HL-60/S4 treated with phorbol 12-myristate 13-acetate at 8.2 ng/mL for 4 days and 3 days (cell line): ENCODE data around the gene KCTD12.

Experiments used
- in situ Hi-C: fragments of 300-500 bp; cut with MboI; formaldehyde crosslinking; loops from 2 replicates; pipeline ENCODE4 v1.15.0; 2022; ENCODE audit warnings: low sequenced_read_pairs

Gene KCTD12

DNA sequence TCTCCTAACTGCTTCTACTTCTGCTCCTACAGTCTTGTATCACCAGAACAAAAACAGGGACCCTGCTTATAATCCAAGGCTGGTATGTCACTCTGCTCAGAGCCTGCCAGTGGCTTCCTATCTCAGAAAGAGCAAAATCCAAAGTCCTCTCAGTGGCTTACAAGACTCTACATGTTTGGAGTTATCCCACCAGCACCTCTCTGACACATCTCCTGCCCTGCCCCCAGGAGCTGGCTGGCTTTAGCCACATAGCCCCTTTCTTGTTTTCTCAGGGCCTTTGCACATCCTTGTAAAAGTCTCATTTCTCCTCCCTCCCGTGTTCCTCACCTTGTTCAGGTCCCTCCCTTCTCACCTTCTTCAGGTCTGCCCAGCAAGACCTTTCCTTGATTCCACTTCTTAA is 2.2 kb upstream of the KCTD12 start:
- in situ Hi-C loops = no loop called here

DNA sequence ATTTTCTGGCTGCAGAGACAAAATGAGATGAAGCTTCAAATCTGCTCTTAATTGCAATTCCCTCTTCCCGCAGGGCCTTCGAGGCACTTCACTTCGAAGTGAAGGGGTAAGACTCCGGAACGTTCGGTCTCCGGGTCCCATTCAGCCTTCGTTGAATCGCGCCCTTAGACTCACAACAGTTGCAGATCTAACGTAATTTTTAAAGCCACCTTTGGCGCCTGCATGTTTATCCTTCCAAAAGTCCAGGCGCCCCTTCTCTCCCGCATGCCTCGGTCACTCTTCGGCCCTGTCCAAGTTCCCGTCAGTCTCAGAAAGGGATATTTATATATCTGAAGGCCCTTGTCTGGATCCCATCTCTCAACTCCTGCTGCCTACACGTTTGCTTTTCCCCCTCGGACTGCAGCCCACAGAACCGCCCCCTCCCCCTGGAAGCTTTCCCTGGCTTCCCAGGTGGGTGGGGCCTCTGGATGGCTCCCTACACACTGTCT is 915 bp upstream of the KCTD12 start:
- in situ Hi-C loops = no loop called here

DNA sequence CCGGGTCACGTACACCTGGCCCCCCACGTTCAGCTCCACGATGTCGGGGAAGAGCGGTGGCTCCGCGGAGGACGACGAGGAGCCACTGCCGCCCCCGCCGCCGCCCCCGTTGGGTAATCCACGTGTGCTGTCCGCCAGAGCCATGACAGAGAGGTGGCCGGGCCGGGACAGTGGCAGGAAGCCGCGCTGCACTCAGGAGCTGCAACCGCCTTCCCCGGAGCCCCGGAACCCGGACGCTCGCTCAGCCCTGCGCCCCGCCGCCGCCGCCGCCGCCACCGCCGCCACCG is 257 bp downstream of the KCTD12 start:
- in situ Hi-C loops = no loop called here

DNA sequence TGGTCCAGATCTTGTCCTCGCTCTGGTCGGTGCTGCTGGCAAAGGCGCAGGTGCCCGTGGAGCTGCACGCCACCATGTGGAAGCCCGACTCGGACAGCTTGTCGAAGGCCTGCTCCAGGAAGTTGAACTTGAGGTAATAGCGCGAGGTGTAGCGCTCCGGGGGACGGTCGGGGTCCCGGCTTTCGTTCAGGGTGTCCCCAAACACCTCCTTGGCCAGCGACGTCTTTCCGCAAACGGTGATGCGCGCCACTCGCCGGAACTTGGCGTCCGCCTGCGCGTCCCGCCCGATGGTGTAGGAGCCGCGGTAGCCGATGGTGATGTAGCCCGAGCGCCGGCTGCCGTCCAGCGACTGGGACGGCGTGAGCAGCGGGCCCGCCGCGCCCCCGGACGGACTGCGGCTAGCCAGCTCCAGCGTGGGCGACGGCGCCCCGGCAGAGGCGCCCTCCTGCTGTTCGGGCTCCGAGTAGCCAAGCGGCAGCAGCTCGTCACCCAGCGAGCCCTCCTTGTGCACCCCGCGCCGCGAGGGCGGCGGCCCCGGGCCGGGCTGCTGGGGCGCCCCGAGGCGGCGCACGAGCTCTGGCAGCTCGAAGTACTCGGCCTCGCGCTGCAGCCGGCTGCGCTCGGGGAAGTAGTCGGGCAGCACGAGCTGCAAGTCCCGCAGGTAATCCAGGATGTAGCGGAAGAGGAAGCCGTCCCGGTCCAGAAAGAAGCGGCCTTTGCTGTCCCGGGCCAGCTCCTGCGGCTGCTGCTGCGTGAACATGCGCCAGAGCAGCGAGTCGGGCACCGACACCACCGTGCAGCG is 801 bp downstream of the KCTD12 start:
- in situ Hi-C loops = no loop called here

DNA sequence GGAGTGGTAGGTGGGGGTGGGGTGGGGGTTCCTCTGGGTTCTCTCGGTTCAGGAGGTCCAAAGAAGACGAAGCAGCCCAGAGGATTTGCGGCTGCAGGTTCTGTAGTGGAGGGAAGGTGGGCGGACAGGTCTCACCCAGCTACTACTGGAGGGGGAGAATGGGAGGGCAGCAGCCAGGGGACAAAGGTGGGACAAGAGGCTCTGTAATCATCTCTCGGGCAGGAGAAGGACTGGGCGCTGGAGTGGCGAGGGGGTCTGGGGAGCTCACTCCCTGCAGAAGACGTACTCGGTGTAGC is 1.4 kb downstream of the KCTD12 start:
- in situ Hi-C loops = no loop called here

DNA sequence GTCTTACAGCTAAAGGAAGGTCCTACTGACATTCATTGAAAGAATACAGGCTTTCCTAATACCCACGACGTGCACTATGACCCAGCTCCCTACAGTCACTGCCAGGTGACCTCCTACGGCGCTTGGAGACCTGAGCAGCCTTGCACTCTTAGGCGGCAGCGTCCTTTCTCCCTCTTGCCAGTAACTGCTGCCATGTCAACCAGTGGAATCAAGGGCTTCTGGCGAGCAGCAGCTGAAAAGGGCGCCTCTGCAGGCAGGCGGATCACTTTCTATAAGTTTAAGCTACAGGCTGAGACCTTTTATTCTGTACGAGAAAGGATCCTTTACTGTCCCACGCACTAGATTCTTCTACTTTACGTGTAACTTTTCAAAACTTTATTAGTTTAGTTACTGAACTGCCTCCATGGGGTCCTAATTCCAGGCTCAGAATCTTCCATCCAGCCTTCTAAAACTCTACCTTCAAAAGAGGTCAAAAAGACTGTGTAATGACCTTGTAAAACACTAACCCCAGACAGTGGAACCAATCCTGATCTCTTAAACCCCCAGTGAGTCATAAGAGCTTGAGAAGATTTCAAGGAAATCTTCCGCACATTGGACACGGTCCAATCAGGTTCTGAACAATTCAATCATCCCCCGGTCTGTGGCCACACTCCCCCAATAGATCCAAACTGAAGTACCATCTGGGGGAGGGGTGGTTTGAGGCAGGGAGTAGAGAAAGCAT is 1.9 kb downstream of the KCTD12 start:
- in situ Hi-C loops = no loop called here

- in situ Hi-C loops = no loop called here
Measured at GRCh38 chr13:76883236-76883635, 3.0 kb downstream of the KCTD12 start.

- in situ Hi-C loops = no loop called here
Measured at GRCh38 chr13:76882431-76882830, 3.8 kb downstream of the KCTD12 start.

GRCh38 chr13:76879883-76880270 is 6.3 kb downstream of the KCTD12 start:
- in situ Hi-C loops = no loop called here

- in situ Hi-C loops = no loop called here
Measured at GRCh38 chr13:76879203-76879882, 6.9 kb downstream of the KCTD12 start.

DNA sequence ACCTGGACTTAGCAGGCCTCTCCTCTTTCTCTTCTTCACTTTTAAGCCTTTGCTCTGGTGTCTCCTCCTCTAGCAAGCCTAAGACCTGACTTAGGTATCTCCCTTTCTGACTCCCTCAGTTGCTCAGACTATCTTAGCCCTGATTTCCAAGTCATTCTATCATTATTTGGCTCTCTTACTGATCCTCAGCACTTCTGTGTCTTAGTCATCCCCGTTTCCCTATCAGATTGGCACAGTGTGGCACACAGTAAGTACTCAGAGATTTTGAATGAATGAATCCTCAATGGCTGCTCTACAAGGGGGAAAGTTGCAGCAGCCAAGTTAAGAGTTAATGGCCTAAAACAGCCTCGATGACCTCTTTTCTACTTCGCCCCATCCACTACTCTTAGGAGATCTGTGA is 8.2 kb downstream of the KCTD12 start:
- in situ Hi-C loops = no loop called here

DNA sequence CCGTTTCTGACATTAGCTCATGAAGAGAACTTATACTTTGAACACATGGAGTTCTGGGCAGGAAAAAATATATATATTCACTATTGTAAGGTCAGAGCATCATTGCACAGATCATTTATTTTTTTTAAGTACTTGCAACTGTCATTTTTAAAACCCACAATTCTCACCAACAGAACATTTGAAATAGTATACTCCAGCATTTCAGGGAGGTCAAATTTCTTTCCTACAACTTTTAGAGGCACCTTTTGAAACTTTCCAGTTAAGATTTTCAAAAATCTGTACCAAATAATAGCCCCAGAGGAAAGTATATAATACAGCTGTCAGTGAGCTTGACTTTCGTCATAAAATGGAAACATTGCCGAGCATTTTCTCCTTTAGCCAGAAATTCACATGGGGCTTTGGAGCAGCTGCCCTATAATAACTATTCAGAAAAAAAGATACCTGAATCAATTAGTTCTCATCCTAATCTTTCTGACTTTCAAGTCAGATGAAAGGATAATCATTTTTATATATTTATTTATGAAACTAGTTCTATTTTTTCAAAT is 10.9 kb downstream of the KCTD12 start:
- in situ Hi-C loops = no loop called here

DNA sequence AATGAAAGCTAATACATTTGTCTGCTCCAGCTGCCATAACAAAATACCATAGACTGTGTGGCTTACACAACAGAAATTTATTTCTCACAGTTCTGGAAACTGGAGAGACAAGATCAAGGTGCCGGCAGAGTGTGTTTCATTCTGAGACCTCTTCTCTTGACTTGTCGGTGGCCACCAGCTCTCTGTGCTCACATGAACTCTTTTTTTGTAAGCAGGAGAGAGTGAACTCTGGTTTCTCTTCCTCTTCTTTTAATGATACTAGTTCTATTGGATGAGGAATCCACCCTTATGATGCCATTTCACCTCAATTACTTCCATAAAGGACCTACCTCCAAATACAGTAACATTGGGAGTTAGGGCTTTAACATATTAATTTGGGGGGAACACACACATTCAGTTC is 11.7 kb downstream of the KCTD12 start:
- in situ Hi-C loops = no loop called here

DNA sequence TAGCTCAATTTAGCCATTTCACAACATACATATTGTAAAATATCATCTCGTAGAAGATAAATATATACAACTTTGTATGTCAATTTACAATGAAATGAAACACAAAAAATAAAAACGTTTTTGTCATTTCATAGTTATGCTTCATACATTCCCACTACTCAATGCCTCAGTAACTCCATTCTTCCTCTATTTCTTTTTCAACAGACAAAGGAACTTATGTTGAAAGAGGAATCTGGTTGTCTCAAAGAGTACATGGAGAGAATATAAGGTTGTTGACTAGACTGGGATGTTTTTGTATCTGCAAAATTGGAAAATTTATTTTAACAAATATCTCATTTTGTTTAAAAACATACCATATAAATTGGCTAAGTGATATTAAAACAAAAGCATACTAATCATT is 12.8 kb downstream of the KCTD12 start:
- in situ Hi-C loops = no loop called here

DNA sequence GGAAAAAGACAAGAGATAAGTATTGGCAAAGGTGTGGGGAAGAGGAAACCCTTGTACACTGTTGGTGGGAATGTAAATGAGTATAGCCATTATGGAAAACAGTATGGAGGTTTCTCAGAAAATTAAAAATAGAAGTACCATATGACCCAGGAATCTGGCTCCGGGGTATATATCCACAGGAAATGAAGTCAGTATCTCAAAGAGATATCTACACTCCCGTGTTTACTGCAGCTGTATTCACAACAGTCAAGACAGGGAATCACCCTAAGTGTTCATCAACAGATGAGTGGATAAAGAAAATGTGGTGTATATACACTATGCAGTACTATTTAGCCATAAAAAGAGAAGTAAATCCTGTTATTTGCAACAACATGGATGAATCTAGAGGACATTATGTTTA is 13.5 kb downstream of the KCTD12 start:
- in situ Hi-C loops = no loop called here

DNA sequence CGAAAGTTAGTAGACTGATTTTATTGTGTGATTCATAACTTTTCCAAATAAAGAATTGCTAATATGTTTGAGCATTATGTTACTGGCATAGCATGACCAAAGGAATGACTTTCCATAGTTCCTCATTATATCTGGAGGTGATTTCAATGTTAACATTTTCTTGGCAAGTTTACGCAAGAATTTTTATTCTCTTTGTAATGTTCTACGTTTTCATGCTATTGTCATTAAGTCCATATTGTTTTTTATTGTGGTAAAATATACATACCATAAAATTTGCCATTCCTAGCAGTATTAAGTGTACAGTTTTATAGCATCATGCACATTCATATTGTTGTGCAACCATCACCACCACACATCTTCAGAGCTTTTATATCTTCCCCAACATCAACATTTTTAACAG is 14.8 kb downstream of the KCTD12 start:
- in situ Hi-C loops = no loop called here

GRCh38 chr13:76868371-76868770 is 17.8 kb downstream of the KCTD12 start:
- in situ Hi-C loops = no loop called here

DNA sequence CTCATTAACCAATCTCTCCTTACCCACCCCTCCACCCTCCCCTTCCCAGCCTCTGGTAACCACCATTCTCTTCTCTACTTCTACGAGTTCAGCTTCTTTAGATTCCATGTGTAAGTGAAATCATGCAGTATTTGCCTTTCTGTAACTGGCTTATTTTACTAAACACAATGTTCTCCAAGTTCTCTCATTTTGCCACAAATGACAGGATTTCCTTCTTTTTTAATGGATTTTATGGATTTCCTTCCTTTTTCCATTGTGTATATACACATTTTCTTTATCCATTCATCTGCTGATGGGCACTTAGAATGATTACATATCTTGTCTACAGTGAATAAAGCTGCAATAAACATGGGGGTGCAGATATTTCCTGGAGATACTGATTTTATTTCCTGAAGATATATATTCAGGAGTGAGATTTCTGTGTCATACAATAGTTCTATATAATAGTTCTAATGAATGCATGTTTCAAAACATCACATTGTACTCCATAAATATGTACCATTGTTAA is 20.2 kb downstream of the KCTD12 start:
- in situ Hi-C loops = no loop called here

DNA sequence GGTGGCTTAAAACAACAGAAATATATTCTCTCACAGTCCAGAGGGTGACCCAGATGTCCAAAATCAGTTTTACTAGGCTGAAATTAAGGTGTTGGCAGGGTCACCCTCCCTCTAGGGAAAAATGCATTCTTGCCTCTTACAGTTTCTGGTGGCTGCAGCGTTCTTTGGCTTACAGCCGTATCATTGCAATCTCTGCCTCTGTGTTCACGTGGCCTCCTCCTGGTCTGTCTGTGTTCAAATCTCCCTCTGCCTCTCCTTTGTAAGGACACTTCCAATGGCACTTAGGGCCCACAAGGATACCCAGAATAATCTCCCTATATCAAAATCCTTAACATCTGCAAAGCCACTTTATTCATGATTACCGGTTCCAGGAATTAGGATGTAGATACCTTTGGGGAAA is 21.1 kb downstream of the KCTD12 start:
- in situ Hi-C loops = no loop called here

GRCh38 chr13:76864259-76864658 is 21.9 kb downstream of the KCTD12 start:
- in situ Hi-C loops = no loop called here

- in situ Hi-C loops = no loop called here
Measured at GRCh38 chr13:76863022-76863421, 23.2 kb downstream of the KCTD12 start.

DNA sequence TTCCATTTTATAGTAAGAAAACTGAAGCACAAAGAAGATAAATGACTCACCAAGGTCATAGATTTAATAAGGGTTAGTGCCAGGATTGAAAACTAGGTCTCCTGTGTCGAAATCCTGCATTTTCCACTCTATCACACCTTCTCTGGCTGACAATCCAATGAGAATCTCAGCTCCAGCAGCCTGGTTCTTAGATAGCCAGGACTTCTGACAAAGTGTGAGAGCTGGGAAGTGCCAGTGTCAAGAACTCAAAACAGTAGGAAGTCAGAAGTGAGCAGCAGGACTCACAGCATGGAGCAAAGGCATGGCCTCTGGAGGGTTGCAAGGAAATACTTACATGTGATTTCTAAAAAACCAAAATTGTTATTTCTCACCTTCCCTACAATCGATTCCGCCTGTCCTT is 24.3 kb downstream of the KCTD12 start:
- in situ Hi-C loops = no loop called here
